ENCODE results near the gene D2HGDH. TPM values are rescaled to one million over a fixed set of nuclear protein-coding genes. Genes with fewer than 3 reads are reported as not detected.

Gene D2HGDH
- total RNA-seq: 6.4 TPM
- 51.0 TPM for polyA plus RNA-seq
- long read RNA-seq, donor 1: 0 reads
- long read RNA-seq, donor 2, partial matches to known transcripts: 0 of 3 reads
- long read RNA-seq, donor 2, other reads (novel, unspliced or antisense): 0 of 3 reads
- long read RNA-seq, donor 3, partial matches to known transcripts: 37 of 38 reads
- long read RNA-seq, donor 3, other reads (novel, unspliced or antisense): 0 of 38 reads
- long read RNA-seq, donor 4, partial matches to known transcripts: 23 of 23 reads
- long read RNA-seq, donor 4, other reads (novel, unspliced or antisense): 0 of 23 reads
- long read RNA-seq, donor 5, partial matches to known transcripts: 43 of 47 reads
- long read RNA-seq, donor 5, other reads (novel, unspliced or antisense): 0 of 47 reads
- long read RNA-seq, donor 6, partial matches to known transcripts: 0 of 2 reads
- long read RNA-seq, donor 6, other reads (novel, unspliced or antisense): 0 of 2 reads
- long read RNA-seq, donor 7: 0 reads
- long read RNA-seq, donor 8: 0 reads
- long read RNA-seq, donor 9, partial matches to known transcripts: 15 of 16 reads
- long read RNA-seq, donor 9, other reads (novel, unspliced or antisense): 0 of 16 reads
- long read RNA-seq, donor 10, partial matches to known transcripts: 0 of 3 reads
- long read RNA-seq, donor 10, other reads (novel, unspliced or antisense): 0 of 3 reads

DNA sequence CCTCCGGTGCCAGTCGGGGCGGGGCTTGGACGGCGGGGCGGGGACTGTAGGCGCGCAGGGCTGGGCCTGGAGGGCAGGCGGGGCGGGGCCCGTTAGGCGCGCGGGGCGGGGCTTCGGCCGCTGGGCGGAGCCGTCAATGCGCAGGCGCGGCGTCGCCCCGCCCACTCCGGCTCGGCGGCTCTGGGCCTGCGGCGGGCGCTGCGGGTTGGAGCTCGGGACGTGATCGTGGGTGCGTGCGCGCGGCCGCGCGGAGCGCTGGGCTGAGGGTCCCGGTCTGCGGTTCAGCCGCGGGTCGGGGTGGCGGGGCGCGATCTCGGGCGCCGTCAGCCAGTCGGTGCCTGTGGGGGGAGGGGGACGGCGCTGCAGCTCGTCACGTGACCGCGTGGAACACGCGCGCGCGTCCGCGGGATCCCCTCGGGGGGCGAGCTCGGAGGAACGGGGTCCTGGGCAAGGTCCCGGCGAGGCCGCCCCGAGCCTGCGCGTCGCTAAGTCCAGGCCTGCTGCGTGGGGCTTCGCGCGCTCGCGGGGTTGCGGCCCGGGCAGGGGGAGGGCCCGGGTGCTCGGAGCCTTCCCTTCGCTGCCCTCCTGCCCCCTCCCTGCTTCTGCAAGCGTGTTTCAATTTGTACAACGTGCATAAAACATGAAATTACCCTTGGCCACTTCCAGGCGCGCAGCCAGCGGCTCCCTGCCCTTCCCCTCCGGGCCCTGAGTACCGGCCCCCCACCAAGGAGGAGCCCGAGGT, at the start of gene D2HGDH:
Gene D2HGDH (plus strand): TSS at position 164 of the 742 bp plus-strand sequence. CDS start 595 bp downstream, outside the sequence.
- DNase-seq (ENCODE audit: low read depth in 6 of 9, low spot score in 9 of 9): peak; percentile 50 to 90 (median 79)
- Histone ChIP-seq H3K27me3 (ENCODE audit: control insufficient read depth in 2 of 2, insufficient read depth in 1 of 2, low read length in 1 of 2) (no peaks in the 10 kb centered on the region), H3K27ac (ENCODE audit: low read depth in 1 of 2, low read length in 1 of 2) (peak within 1 kb of the TSS; percentile 67 to 94), H3K4me3 (ENCODE audit: low read length in 2 of 2) (peak within 1 kb of the TSS; percentile 65 to 86), H3K4me1 (ENCODE audit: control insufficient read depth in 2 of 2, insufficient read depth in 2 of 2, low read length in 2 of 2) (peaks cover 2 to 30% of the 10 kb centered on the region in 2 donors), H3K9me3 (ENCODE audit: control insufficient read depth in 2 of 2, insufficient read depth in 1 of 2, low read length in 1 of 2) (no peaks in the 10 kb centered on the region), H3K36me3 (ENCODE audit: control insufficient read depth in 2 of 2, insufficient read depth in 2 of 2, low read length in 1 of 2) (peaks cover 0 to 3% of the 10 kb centered on the region in 2 donors)
- under 1% methylated on average over 98 of the region's 98 CpGs for WGBS

DNA sequence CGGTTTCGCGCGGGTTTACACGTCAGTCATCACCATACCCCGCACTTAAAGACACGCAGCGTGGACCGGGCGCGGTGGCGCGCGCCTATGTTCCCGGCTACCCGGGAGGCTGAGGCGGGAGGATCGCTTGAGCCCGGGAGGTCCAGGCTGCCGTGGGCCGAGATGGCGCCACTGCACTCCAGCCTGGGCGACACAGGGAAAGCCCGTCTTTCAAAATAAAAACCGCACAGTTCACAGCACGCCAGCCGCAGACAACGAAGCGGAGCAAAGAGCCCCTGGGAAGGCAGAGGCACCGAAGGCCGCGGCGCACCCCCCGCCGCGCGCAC, 48.1 kb upstream of the D2HGDH start:
- no peak for DNase-seq (ENCODE audit: low read depth in 6 of 9, low spot score in 9 of 9)
- Histone ChIP-seq H3K4me1 (ENCODE audit: control insufficient read depth in 2 of 2, insufficient read depth in 2 of 2, low read length in 2 of 2) (peaks cover 9 to 32% of the 10 kb centered on the region in 2 donors), H3K4me3 (ENCODE audit: low read length in 2 of 2) (peak overlapping the region; percentile 91 to 93), H3K27ac (ENCODE audit: low read depth in 1 of 2, low read length in 1 of 2) (peak overlapping the region; percentile 68 to 77), H3K9me3 (ENCODE audit: control insufficient read depth in 2 of 2, insufficient read depth in 1 of 2, low read length in 1 of 2) (no peaks in the 10 kb centered on the region), H3K27me3 (ENCODE audit: control insufficient read depth in 2 of 2, insufficient read depth in 1 of 2, low read length in 1 of 2) (no peaks in the 10 kb centered on the region), H3K36me3 (ENCODE audit: control insufficient read depth in 2 of 2, insufficient read depth in 2 of 2, low read length in 1 of 2) (peaks cover 20 to 44% of the 10 kb centered on the region in 2 donors)
- WGBS: under 1% methylated on average over 37 of the region's 37 CpGs

DNA sequence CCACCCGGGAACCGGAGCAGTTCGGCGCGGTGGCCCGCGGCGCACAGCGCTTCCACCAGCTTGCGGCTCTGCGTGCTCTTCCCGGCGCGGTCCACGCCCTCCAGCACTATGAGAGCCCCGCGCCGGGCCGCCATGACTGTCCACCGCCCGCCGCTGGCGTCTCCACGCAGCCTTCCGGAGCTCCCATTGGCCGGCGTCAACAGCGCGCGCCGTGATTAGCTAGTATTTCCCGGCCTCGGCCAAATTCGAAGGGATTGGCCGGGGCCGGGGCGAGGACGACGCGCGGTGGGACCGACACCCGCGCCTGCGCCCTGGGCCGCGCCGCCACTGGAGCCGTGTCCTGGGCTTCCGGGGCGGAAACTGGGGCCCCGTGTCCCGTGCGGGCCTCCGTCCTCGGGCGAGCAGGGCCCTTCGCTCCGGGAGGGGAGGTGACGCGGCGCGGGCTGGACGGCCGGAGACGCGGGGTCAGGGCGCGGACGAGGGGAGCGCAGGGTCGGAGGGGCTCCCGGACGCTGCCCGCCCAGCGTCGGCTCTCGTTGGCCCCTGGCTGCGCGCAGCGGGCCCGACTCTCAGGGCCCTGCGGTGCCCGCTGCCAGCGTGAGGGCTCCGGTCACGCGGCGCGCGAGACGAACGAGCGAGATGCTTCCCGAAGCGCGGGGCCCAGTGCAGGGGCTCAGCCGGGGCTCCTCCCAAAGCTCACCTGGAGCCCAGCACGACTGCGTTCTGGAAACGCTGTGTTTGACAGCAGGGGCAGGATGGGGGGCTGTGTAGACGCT, 47.6 kb upstream of the D2HGDH start, which contains the start of gene DTYMK:
Gene DTYMK (minus strand): TSS at position 166 of the 776 bp plus-strand sequence. CDS start 32 bp downstream, at position 134.
- under 1% methylated on average over 102 of the region's 102 CpGs for WGBS

DNA sequence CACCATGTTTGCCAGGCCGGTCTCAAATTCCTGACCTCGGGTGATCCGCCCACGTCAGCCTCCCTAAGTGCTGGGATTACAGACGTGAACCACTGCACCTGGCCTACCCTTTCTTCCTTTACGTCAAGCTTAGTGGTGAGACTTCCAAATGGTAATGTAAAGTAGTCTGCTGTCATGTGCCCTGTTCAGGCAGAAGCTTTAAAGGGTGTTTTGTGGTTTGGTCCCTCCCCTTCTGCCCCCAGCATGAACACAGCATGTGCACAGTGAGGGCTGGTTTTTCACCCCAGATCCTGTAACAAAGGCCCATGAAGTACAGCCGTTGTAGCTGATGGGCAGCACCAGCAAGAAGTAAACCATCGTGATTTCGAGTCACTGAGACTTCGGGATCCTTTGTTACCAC, 45.1 kb upstream of the D2HGDH start:
- Histone ChIP-seq H3K4me3 (ENCODE audit: low read length in 2 of 2) (no peak overlapping the region), H3K9me3 (ENCODE audit: control insufficient read depth in 2 of 2, insufficient read depth in 1 of 2, low read length in 1 of 2) (no peaks in the 10 kb centered on the region), H3K4me1 (ENCODE audit: control insufficient read depth in 2 of 2, insufficient read depth in 2 of 2, low read length in 2 of 2) (peaks cover 9 to 32% of the 10 kb centered on the region in 2 donors), H3K27ac (ENCODE audit: low read depth in 1 of 2, low read length in 1 of 2) (peak overlapping the region; percentile 43 to 83), H3K27me3 (ENCODE audit: control insufficient read depth in 2 of 2, insufficient read depth in 1 of 2, low read length in 1 of 2) (no peaks in the 10 kb centered on the region), H3K36me3 (ENCODE audit: control insufficient read depth in 2 of 2, insufficient read depth in 2 of 2, low read length in 1 of 2) (peaks cover 27 to 38% of the 10 kb centered on the region in 2 donors)
- WGBS: 55% methylated on average over 10 of the region's 10 CpGs
- DNase-seq (ENCODE audit: low read depth in 6 of 9, low spot score in 9 of 9): peak in 2 of 9 donors; percentile 54 to 62

More for the DNA sequence above, 47.6 kb upstream of the D2HGDH start, which contains the start of gene DTYMK:
- H3K27ac ChIP-seq (ENCODE audit: low read depth in 1 of 2, low read length in 1 of 2): peak within 1 kb of the TSS; percentile 89 to 95
- H3K4me1 ChIP-seq (ENCODE audit: control insufficient read depth in 2 of 2, insufficient read depth in 2 of 2, low read length in 2 of 2): peaks cover 9 to 32% of the 10 kb centered on the region in 2 donors
- peak within 1 kb of the TSS; percentile 91 to 93 for H3K4me3 ChIP-seq (ENCODE audit: low read length in 2 of 2)
- peak; percentile 67 to 97 (median 93) for DNase-seq (ENCODE audit: low read depth in 6 of 9, low spot score in 9 of 9)
- no peaks in the 10 kb centered on the region for H3K9me3 ChIP-seq (ENCODE audit: control insufficient read depth in 2 of 2, insufficient read depth in 1 of 2, low read length in 1 of 2)
- H3K36me3 ChIP-seq (ENCODE audit: control insufficient read depth in 2 of 2, insufficient read depth in 2 of 2, low read length in 1 of 2): peaks cover 20 to 44% of the 10 kb centered on the region in 2 donors
- H3K27me3 ChIP-seq (ENCODE audit: control insufficient read depth in 2 of 2, insufficient read depth in 1 of 2, low read length in 1 of 2): no peaks in the 10 kb centered on the region

DNA sequence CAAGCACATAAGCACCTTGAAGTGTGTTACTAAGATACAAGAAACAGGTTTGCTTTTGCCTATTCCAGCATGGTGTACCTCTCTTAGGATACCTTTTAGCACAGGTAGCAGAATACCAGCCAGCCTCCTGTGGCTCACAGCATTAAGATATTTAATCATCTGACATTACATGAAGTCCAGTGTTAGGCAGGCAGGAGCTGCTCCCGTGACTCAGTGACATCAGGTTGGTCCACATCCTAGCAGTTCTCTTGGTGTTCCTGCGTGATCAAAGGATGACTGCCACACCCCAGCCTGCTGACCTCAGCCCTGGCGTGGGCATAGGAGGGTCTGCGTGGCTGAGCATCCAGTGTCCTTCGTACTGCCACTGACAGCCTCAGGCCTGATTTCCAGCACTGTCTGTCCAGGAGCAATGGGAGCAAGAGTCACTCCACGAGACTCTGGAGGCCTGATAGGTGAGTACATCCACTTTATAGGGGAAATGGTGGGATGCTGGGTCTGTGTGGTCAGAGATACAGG, 44.2 kb upstream of the D2HGDH start:
- DNase-seq (ENCODE audit: low read depth in 6 of 9, low spot score in 9 of 9): no peak
- no peaks in the 10 kb centered on the region for H3K9me3 ChIP-seq (ENCODE audit: control insufficient read depth in 2 of 2, insufficient read depth in 1 of 2, low read length in 1 of 2)
- 81% methylated on average over 6 of the region's 6 CpGs for WGBS
- peaks cover 9 to 32% of the 10 kb centered on the region in 2 donors for H3K4me1 ChIP-seq (ENCODE audit: control insufficient read depth in 2 of 2, insufficient read depth in 2 of 2, low read length in 2 of 2)
- no peak overlapping the region for H3K4me3 ChIP-seq (ENCODE audit: low read length in 2 of 2)
- H3K36me3 ChIP-seq (ENCODE audit: control insufficient read depth in 2 of 2, insufficient read depth in 2 of 2, low read length in 1 of 2): peaks cover 32 to 40% of the 10 kb centered on the region in 2 donors
- H3K27ac ChIP-seq (ENCODE audit: low read depth in 1 of 2, low read length in 1 of 2): peak overlapping the region; percentile 25 to 83
- H3K27me3 ChIP-seq (ENCODE audit: control insufficient read depth in 2 of 2, insufficient read depth in 1 of 2, low read length in 1 of 2): no peaks in the 10 kb centered on the region

DNA sequence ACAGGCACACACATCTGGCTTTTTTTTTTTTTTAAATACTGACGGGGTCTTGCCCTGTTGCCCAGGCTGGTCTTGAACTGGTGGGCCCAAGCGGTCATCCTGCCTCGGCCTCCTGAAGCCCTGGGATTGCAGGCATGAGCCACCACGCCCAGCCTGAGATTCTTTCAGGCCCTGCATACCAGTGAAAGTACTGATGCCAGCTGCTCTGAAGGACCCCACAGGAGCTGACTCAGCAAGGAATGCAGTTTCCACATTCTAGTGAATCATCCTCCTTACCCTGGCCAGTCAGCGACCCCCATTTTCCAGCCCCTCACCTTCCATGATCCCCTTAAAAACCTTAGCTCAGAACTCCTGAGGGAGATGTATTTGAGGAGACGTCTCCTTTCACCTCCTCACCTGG, 42.0 kb upstream of the D2HGDH start:
- H3K36me3 ChIP-seq (ENCODE audit: control insufficient read depth in 2 of 2, insufficient read depth in 2 of 2, low read length in 1 of 2): peaks cover 37% of the 10 kb centered on the region in 2 donors
- no peaks in the 10 kb centered on the region for H3K9me3 ChIP-seq (ENCODE audit: control insufficient read depth in 2 of 2, insufficient read depth in 1 of 2, low read length in 1 of 2)
- no peak for DNase-seq (ENCODE audit: low read depth in 6 of 9, low spot score in 9 of 9)
- peaks cover 9 to 29% of the 10 kb centered on the region in 2 donors for H3K4me1 ChIP-seq (ENCODE audit: control insufficient read depth in 2 of 2, insufficient read depth in 2 of 2, low read length in 2 of 2)
- H3K27ac ChIP-seq (ENCODE audit: low read depth in 1 of 2, low read length in 1 of 2): no peak overlapping the region
- over 99% methylated on average over 6 of the region's 6 CpGs for WGBS
- H3K4me3 ChIP-seq (ENCODE audit: low read length in 2 of 2): no peak overlapping the region
- H3K27me3 ChIP-seq (ENCODE audit: control insufficient read depth in 2 of 2, insufficient read depth in 1 of 2, low read length in 1 of 2): no peaks in the 10 kb centered on the region

DNA sequence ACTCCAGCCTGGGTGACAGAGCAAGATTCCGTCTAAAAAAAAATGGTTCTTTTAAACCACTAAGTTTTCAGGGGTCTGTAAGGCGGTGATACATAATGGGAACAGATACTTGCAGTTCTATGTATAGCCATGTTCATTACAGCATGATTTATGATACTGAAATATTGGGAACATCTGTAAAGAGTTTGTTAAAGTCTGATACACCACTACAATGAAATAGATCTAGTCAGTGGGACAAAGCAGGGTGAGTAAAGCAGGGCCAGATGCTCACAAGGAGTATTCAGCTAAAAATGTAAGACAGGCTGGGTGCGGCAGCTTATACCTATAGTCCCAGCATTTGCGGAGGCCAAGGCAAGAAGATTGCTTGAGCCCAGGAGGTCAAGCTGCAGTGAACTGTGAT, 38.8 kb upstream of the D2HGDH start:
- Histone ChIP-seq H3K27ac (ENCODE audit: low read depth in 1 of 2, low read length in 1 of 2) (no peak overlapping the region), H3K4me3 (ENCODE audit: low read length in 2 of 2) (no peak overlapping the region), H3K4me1 (ENCODE audit: control insufficient read depth in 2 of 2, insufficient read depth in 2 of 2, low read length in 2 of 2) (peaks cover 0 to 2% of the 10 kb centered on the region in 2 donors), H3K9me3 (ENCODE audit: control insufficient read depth in 2 of 2, insufficient read depth in 1 of 2, low read length in 1 of 2) (no peaks in the 10 kb centered on the region), H3K36me3 (ENCODE audit: control insufficient read depth in 2 of 2, insufficient read depth in 2 of 2, low read length in 1 of 2) (peaks cover 28 to 30% of the 10 kb centered on the region in 2 donors), H3K27me3 (ENCODE audit: control insufficient read depth in 2 of 2, insufficient read depth in 1 of 2, low read length in 1 of 2) (no peaks in the 10 kb centered on the region)
- DNase-seq (ENCODE audit: low read depth in 6 of 9, low spot score in 9 of 9): no peak
- 99% methylated on average over 4 of the region's 4 CpGs for WGBS

DNA sequence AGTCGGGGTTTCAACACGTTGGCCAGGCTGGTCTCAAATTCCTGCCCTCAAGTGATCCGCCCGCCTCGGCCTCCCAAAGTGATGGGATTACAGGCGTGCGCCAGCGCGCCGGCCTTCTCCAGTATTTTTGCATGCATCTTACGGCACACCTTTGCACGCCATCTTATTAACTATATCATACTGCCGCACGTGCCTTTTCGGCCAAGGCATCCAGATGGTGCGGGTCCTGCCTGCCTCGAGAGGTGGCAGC, 33.4 kb upstream of the D2HGDH start:
- H3K27ac ChIP-seq (ENCODE audit: low read depth in 1 of 2, low read length in 1 of 2): peak overlapping the region; percentile 19 to 93
- peak in 1 of 9 donors; percentile 37 for DNase-seq (ENCODE audit: low read depth in 6 of 9, low spot score in 9 of 9)
- H3K4me1 ChIP-seq (ENCODE audit: control insufficient read depth in 2 of 2, insufficient read depth in 2 of 2, low read length in 2 of 2): peaks cover 8 to 20% of the 10 kb centered on the region in 2 donors
- no peaks in the 10 kb centered on the region for H3K27me3 ChIP-seq (ENCODE audit: control insufficient read depth in 2 of 2, insufficient read depth in 1 of 2, low read length in 1 of 2)
- WGBS: 2% methylated on average over 17 of the region's 17 CpGs
- H3K9me3 ChIP-seq (ENCODE audit: control insufficient read depth in 2 of 2, insufficient read depth in 1 of 2, low read length in 1 of 2): peaks cover 3 to 6% of the 10 kb centered on the region in 2 donors
- H3K36me3 ChIP-seq (ENCODE audit: control insufficient read depth in 2 of 2, insufficient read depth in 2 of 2, low read length in 1 of 2): peaks cover 12 to 15% of the 10 kb centered on the region in 2 donors
- H3K4me3 ChIP-seq (ENCODE audit: low read length in 2 of 2): peak overlapping the region; percentile 57 to 98
